Muscle layer of duodenum (tissue), 2 donors: ENCODE measurements around the gene GATB.

Source experiments
- H3K27ac ChIP-seq: one replicate; pipeline ENCODE4 v1.7.0; 2013; ENCODE audit warnings: mild to moderate bottlenecking, low read length
- H3K27me3 ChIP-seq: one replicate; pipeline ENCODE4 v1.7.0; 2013; ENCODE audit warnings: low read depth, mild to moderate bottlenecking, control low read depth, low read length
- H3K36me3 ChIP-seq, 2 donors: one replicate each; pipeline ENCODE4 v1.7.0; 2013; ENCODE audit warnings: low read length in 2 of 2, control low read depth in 1 of 2, mild to moderate bottlenecking in 1 of 2; ENCODE audit not compliant: insufficient read depth in 2 of 2, control insufficient read depth in 1 of 2
- H3K4me1 ChIP-seq, 2 donors: one replicate each; pipeline ENCODE4 v1.7.0; 2013; ENCODE audit warnings: low read length in 2 of 2, mild to moderate bottlenecking in 2 of 2, control low read depth in 1 of 2, moderate library complexity in 1 of 2; ENCODE audit not compliant: insufficient read depth in 2 of 2, control insufficient read depth in 1 of 2
- H3K4me3 ChIP-seq, 2 donors: one replicate each; pipeline ENCODE4 v1.7.0; 2013; ENCODE audit warnings: low read length in 2 of 2, low read depth in 1 of 2, mild to moderate bottlenecking in 1 of 2
- H3K9me3 ChIP-seq, 2 donors: one replicate each; pipeline ENCODE4 v1.7.0; 2013; ENCODE audit warnings: low read length in 2 of 2, control low read depth in 1 of 2, mild to moderate bottlenecking in 1 of 2; ENCODE audit not compliant: control insufficient read depth in 1 of 2
- donor health status: healthy.

GATB gene

DNA sequence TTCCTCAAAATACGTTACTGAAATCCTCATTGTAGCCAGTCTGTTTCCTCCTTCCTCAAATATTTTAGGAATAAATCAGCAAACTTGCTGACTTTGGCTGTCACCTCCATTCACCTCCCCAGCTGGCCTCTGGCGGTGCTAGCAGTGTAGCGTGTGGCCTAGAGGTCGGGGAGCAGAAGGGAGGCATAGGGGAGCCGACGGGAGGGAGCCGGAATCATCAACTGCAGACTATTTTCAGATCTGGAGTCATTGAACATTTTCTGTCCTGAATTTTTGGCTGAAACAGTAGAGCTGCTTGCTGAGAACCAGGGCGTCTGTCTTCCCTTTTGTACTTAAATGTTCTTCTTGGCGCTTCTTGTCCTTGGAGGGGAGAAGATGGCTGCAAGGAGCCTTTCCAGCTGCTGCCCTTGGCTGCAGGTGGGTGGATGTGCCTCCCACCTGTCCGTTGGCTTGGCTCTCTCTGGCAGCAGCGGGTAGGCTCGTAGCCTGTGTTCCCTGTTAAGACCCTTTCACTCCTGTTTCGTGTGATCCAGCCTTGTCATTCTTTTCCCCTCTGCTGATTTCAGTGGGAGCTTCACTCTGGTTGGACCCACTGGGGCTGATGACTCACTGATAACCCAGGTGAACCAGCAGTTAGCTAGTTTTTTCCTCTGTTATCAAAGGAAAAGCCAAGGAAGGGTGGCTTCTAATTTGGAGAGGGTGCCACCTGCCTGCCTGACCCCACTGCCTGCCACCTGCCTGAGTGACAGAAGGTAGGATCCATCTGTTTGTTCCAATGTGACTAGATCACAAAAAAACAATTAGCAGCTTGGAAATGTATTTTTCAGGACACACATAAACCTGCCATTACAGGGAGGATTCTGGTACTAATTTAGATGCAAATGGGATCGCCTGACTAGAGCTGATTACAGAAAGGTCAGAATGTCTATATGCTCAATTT lies 135.9 kb downstream of the GATB start:
- no peaks in the 10 kb centered on the region for H3K9me3 ChIP-seq
- H3K36me3 ChIP-seq = no peaks in the 10 kb centered on the region
- H3K27ac ChIP-seq = no peak overlapping the region
- no peaks in the 10 kb centered on the region for H3K4me1 ChIP-seq
- no peak overlapping the region for H3K4me3 ChIP-seq
- no peaks in the 10 kb centered on the region for H3K27me3 ChIP-seq
